ENCODE measurements around the gene TCF23.

DNA sequence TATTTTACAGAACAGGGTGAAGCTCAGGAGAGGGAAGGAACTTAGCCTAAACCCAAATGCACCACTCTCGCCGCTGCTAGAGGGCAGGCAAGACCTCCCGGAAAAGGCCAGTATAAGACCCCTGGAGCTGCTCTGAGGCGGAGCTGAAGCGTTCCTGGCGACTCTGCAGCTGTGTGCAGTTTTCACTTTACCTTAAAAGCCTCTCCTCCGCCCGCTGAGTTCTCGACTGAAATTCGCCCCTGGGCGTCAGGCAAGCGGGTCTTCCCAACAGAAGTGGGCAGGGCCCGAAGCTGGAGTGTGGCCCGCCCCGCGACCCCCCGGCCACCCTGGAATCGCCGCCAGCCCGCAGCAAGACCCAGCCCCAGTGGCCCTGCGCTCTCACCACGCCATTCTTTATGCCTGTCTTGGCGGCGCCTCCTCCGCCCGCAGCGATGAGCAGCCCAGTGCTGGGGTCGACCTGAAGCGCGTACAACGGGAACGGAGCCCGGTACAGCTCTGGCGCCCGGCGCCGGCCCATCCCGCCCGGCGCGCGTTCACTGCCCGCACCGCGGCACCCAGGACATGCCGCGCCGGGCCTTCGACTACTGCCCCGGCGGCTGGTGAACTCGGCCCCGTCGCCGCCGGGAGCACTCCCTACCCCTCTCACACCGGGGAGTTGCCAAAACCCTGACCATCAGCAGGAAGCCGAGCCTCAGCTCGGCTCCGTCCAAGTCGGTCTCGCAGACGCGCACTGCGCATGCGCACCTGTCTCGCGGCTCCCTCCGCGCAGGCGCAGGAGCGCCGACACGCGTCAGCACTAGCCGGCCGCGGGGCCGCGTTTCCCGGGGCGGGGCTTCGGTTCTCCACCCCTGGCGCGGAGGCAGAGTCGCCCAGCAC is 14.7 kb upstream of the TCF23 start, which contains the start of gene PREB:
- TF ChIP-seq, protein P1, sequence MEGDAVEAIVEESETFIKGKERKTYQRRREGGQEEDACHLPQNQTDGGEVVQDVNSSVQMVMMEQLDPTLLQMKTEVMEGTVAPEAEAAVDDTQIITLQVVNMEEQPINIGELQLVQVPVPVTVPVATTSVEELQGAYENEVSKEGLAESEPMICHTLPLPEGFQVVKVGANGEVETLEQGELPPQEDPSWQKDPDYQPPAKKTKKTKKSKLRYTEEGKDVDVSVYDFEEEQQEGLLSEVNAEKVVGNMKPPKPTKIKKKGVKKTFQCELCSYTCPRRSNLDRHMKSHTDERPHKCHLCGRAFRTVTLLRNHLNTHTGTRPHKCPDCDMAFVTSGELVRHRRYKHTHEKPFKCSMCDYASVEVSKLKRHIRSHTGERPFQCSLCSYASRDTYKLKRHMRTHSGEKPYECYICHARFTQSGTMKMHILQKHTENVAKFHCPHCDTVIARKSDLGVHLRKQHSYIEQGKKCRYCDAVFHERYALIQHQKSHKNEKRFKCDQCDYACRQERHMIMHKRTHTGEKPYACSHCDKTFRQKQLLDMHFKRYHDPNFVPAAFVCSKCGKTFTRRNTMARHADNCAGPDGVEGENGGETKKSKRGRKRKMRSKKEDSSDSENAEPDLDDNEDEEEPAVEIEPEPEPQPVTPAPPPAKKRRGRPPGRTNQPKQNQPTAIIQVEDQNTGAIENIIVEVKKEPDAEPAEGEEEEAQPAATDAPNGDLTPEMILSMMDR (IDR thresholded peaks at IDR 0.05): peak; percentile 17 to 51 (median 46)
- peak; percentile 89 for TF ChIP-seq POLR2A (IDR thresholded peaks at IDR 0.05)
